Progenitor cell of endocrine pancreas (in vitro differentiated cells): ENCODE measurements around the gene RGS4. TPM values are rescaled to one million over a fixed set of nuclear protein-coding genes. Genes with fewer than 3 reads are reported as not detected.

Source experiments
- DNase-seq: peaks from one replicate; pipeline ENCODE4 v3.0.0; 2021; ENCODE audit warnings: low spot score; ENCODE audit not compliant: unreplicated experiment
- H3K27ac Mint-ChIP-seq: 2 replicates; pipeline ENCODE4 v1.8.0; 2021; ENCODE audit warnings: mild to moderate bottlenecking, moderate library complexity, mixed read lengths
- H3K27me3 Mint-ChIP-seq: 2 replicates; pipeline ENCODE4 v1.8.0; 2021; ENCODE audit warnings: mixed read lengths
- H3K36me3 Mint-ChIP-seq: 2 replicates; pipeline ENCODE4 v1.8.0; 2022; ENCODE audit warnings: mixed read lengths; ENCODE audit not compliant: insufficient read depth
- H3K4me1 Mint-ChIP-seq: 2 replicates; pipeline ENCODE4 v1.8.0; 2021; ENCODE audit warnings: low read depth, mixed read lengths
- H3K4me3 Mint-ChIP-seq: 2 replicates; pipeline ENCODE4 v1.8.0; 2021; ENCODE audit warnings: low read depth, mild to moderate bottlenecking, moderate library complexity, mixed read lengths
- H3K9me3 Mint-ChIP-seq: 2 replicates; pipeline ENCODE4 v1.8.0; 2021; ENCODE audit warnings: low read depth, mixed read lengths
- total RNA-seq: library from RNA; stranded (reverse); gene quantifications from 2 replicates; pipeline ENCODE4 v1.2.1, GENCODE V29; 2021
- TF ChIP-seq, protein P1 (sequence below): fragments of 200-600 bp; sonication (generic); IDR thresholded peaks from one replicate; pipeline ENCODE4 v1.5.0; 2021; ENCODE audit warnings: antibody characterized with exemption, mild to moderate bottlenecking; ENCODE audit not compliant: unreplicated experiment

The RGS4 gene
- total RNA-seq, 1 donor from 2014 or later, result 12.1 TPM

DNA sequence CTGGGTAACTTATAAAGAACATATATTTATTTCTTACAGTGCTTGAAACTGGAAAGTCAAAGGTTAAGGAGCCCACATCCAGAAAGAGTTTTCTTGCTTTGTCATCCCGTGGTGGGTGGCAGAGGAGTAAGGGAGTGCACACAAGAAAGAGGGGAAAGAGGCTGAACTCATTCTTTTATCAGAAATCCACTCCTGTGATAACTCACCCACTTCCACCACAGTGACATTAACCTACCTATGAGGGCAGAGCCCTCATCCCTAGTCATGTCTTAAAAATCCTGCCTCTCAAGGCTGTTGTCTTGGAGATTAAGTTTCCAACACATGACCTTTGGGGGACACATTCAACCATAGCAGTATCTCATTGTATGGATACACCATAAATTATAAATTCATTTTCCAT, 32.5 kb upstream of the RGS4 start:
- H3K9me3 Mint-ChIP-seq, result no peaks in the 10 kb centered on the region
- peaks cover 13% of the 10 kb centered on the region for H3K4me1 Mint-ChIP-seq
- H3K27me3 Mint-ChIP-seq, result no peaks in the 10 kb centered on the region
- TF ChIP-seq, protein P1, sequence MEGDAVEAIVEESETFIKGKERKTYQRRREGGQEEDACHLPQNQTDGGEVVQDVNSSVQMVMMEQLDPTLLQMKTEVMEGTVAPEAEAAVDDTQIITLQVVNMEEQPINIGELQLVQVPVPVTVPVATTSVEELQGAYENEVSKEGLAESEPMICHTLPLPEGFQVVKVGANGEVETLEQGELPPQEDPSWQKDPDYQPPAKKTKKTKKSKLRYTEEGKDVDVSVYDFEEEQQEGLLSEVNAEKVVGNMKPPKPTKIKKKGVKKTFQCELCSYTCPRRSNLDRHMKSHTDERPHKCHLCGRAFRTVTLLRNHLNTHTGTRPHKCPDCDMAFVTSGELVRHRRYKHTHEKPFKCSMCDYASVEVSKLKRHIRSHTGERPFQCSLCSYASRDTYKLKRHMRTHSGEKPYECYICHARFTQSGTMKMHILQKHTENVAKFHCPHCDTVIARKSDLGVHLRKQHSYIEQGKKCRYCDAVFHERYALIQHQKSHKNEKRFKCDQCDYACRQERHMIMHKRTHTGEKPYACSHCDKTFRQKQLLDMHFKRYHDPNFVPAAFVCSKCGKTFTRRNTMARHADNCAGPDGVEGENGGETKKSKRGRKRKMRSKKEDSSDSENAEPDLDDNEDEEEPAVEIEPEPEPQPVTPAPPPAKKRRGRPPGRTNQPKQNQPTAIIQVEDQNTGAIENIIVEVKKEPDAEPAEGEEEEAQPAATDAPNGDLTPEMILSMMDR, result no peak
- H3K36me3 Mint-ChIP-seq, result no peaks in the 10 kb centered on the region
- no peak overlapping the region for H3K27ac Mint-ChIP-seq
- no peak overlapping the region for H3K4me3 Mint-ChIP-seq
- no peak for DNase-seq

DNA sequence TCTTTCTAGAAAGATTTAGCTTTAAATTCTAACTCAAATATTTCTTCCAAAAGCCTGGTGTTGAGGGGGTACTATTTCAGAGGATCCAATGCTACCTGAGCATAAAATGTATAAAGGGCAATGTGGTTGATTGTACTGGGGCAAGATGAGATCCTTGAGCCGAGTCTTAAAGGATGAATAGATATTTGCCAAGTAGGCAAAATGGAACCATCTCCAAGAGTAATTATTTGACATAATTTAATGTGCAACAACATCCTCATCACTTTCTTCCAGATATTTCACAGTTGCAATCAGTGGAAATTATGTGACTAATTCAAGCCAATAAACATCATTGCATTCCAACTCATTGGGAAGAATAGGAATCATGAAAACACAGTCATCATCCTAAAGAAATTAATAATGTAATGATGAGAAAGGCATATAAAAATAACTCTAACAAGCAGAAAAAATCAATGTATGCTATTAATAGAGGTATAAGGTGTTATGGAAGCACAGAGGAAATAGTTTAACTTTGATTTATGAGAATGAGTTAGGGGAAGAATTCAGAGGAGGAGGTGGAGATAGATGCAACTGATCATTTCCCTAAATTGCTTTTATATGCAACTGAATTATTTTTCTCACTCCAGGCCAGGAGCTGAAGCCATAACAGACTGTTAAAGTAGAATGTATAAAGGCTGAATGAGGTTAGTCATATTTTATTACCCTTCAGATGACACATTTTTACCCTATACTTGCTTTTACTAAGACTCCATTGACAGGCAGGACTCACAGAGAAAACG, 30.0 kb upstream of the RGS4 start:
- TF ChIP-seq, protein P1, result no peak
- no peak overlapping the region for H3K27ac Mint-ChIP-seq
- peaks cover 1% of the 10 kb centered on the region for H3K4me1 Mint-ChIP-seq
- no peaks in the 10 kb centered on the region for H3K9me3 Mint-ChIP-seq
- H3K27me3 Mint-ChIP-seq, result no peaks in the 10 kb centered on the region
- DNase-seq, result no peak
- H3K4me3 Mint-ChIP-seq, result no peak overlapping the region
- no peaks in the 10 kb centered on the region for H3K36me3 Mint-ChIP-seq

GRCh38 chr1:163039707-163040093, 29.5 kb upstream of the RGS4 start:
- no peak overlapping the region for H3K4me3 Mint-ChIP-seq
- H3K4me1 Mint-ChIP-seq, result peaks cover 1% of the 10 kb centered on the region
- no peaks in the 10 kb centered on the region for H3K27me3 Mint-ChIP-seq
- no peaks in the 10 kb centered on the region for H3K9me3 Mint-ChIP-seq
- TF ChIP-seq, protein P1, result no peak
- H3K36me3 Mint-ChIP-seq, result no peaks in the 10 kb centered on the region
- DNase-seq, result no peak
- no peak overlapping the region for H3K27ac Mint-ChIP-seq

- no peaks in the 10 kb centered on the region for H3K36me3 Mint-ChIP-seq
These were observed 23.1 kb upstream of the RGS4 start for GRCh38 chr1:163046071-163046470.

DNA sequence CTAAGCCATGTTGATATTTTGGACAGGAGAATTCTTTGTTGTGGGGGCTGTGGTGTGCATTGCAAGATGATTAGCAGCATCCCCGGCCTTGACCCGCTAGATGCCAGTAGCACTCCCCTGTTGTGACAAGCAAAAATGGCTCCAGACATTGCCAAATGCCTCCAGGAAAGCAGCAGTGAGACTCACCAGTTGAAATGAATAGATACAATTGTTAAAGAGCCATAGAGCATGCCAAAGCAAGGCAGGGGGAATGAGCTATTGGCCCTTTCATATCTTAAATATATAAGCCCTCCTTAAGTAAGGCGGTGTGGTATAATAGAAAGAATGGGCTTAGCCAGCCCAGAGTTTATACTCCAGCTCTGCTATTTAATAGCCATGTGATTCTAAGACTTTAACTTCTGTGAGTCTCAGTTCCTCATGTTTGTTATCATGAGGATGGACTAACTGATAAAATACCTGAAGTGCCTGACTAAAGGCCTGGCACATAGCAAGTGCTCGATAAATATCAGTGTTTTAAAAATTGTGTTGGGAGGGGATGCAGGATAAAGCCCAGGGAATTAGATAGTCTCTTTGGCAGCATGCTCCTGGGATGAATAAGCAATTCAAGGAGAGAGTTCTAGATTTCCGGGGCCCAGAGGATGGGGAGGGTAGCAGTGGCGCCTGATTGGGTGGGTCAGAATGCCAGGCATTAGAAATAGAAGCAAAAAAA, 21.1 kb upstream of the RGS4 start:
- no peak overlapping the region for H3K4me3 Mint-ChIP-seq
- H3K27ac Mint-ChIP-seq, result no peak overlapping the region
- no peak for DNase-seq
- peaks cover 2% of the 10 kb centered on the region for H3K27me3 Mint-ChIP-seq
- no peaks in the 10 kb centered on the region for H3K9me3 Mint-ChIP-seq
- TF ChIP-seq, protein P1, result no peak
- H3K36me3 Mint-ChIP-seq, result no peaks in the 10 kb centered on the region
- H3K4me1 Mint-ChIP-seq, result no peaks in the 10 kb centered on the region

More at GRCh38 chr1:163046071-163046470, 23.1 kb upstream of the RGS4 start:
- Mint-ChIP-seq H3K4me1 (no peaks in the 10 kb centered on the region), H3K9me3 (no peaks in the 10 kb centered on the region), H3K27ac (no peak overlapping the region), H3K4me3 (no peak overlapping the region), H3K27me3 (peaks cover 2% of the 10 kb centered on the region)
- DNase-seq, result no peak
- TF ChIP-seq, protein P1, result no peak
